NCI-H774 (cell line): ENCODE results near the gene BICD1.

ENCODE experiments used
- DNase-seq: peaks from one replicate; lab custom pipeline; 2025; lab: John Stamatoyannopoulos, UW

The BICD1 gene

GRCh38 chr12:32407795-32408194 lies 301.1 kb downstream of the BICD1 start:
- DNase-seq, result no peak

GRCh38 chr12:32413412-32413811 lies 306.8 kb downstream of the BICD1 start:
- no peak for DNase-seq

- DNase-seq, result no peak
These were observed 311.6 kb downstream of the BICD1 start for GRCh38 chr12:32418221-32418620.

GRCh38 chr12:32418903-32419519 lies 312.4 kb downstream of the BICD1 start:
- no peak for DNase-seq

GRCh38 chr12:32419520-32419960 lies 312.9 kb downstream of the BICD1 start:
- no peak for DNase-seq

GRCh38 chr12:32420356-32420755 lies 313.7 kb downstream of the BICD1 start:
- no peak for DNase-seq

- DNase-seq, result no peak
These were observed 316.9 kb downstream of the BICD1 start for GRCh38 chr12:32423559-32423958.

GRCh38 chr12:32431025-32431424 lies 324.4 kb downstream of the BICD1 start:
- DNase-seq, result no peak
